Mesothelial cell of epicardium (in vitro differentiated cells): Measurements from ENCODE around the gene SPAG6. TPM values are rescaled to one million over a fixed set of nuclear protein-coding genes. Genes with fewer than 3 reads are reported as not detected.
"Not testable (repeated sequence)": the region's sequence is repeated elsewhere in the genome, so short reads cannot be mapped to it uniquely, and the experiment has no call there.

ENCODE experiments used
- DNase-seq, 2 experiments: peaks; one replicate each; pipeline ENCODE4 v3.0.0; 2021; ENCODE audit warnings: low spot score in 2 of 2; ENCODE audit not compliant: unreplicated experiment in 2 of 2
- H3K27ac Mint-ChIP-seq: 2 replicates; pipeline ENCODE4 v1.8.0; 2021; ENCODE audit warnings: mixed read lengths
- H3K27me3 Mint-ChIP-seq: 2 replicates; pipeline ENCODE4 v1.8.0; 2021; ENCODE audit warnings: low read depth, mixed read lengths
- H3K36me3 Mint-ChIP-seq: 2 replicates; pipeline ENCODE4 v1.8.0; 2021; ENCODE audit warnings: mixed read lengths
- H3K4me1 Mint-ChIP-seq: 2 replicates; pipeline ENCODE4 v1.8.0; 2021; ENCODE audit warnings: mixed read lengths
- H3K4me3 Mint-ChIP-seq: 2 replicates; pipeline ENCODE4 v1.8.0; 2021; ENCODE audit warnings: mild to moderate bottlenecking, moderate library complexity, mixed read lengths
- H3K9me3 Mint-ChIP-seq: 2 replicates; pipeline ENCODE4 v1.8.0; 2021; ENCODE audit warnings: mixed read lengths
- total RNA-seq: library from RNA; stranded (reverse); gene quantifications from 3 replicates; pipeline ENCODE4 v1.2.1, GENCODE V29; 2021
- TF ChIP-seq, protein P1 (sequence below): fragments of 200-600 bp; sonication (generic); IDR thresholded peaks from one replicate; pipeline ENCODE4 v1.5.0; 2021; ENCODE audit warnings: antibody characterized with exemption; ENCODE audit not compliant: unreplicated experiment

SPAG6 gene
- total RNA-seq, 1 donor from 2014 or later: 0.16 TPM

DNA sequence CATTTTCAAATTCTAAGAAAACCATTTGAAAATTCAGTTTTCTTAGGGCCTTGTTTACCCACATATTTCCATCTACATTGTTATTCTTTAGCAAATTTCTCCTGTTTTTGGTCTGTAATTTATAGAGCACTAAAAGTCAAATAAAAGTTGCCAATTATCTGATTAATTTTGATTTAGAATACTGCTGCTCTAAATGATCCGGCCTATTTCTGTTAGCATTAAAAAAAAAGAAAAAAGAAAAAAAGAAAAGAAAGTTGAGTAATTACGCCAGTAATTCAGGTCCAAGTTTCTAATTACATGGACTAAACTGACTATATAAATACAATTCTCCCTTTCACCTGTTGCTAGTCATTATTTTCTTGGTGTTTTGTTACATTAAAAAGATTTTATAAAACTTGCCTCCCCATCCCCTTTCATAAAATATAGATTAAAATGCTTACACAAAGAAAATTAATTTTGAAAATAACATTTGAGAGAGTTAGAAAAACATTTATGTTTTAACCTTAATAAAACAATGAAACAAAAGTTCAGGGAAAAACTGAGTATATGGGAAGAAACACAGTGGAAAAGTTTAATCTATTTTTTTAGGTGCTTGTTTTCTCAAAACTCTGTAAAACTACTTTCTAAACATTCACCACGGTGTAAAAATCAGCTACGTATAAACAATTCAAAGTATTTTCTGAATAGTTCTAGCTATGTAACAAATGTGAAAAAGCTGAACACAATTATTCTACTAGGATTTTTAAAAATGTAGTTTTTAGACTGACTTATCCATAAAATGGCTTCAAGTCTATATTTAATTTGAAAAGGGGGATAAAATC lies 35.9 kb upstream of the SPAG6 start:
- no peaks in the 10 kb centered on the region for H3K4me1 Mint-ChIP-seq
- peaks cover 11% of the 10 kb centered on the region for H3K27me3 Mint-ChIP-seq
- no peak for DNase-seq
- H3K27ac Mint-ChIP-seq: no peak overlapping the region
- no peak overlapping the region for H3K4me3 Mint-ChIP-seq
- TF ChIP-seq, protein P1, sequence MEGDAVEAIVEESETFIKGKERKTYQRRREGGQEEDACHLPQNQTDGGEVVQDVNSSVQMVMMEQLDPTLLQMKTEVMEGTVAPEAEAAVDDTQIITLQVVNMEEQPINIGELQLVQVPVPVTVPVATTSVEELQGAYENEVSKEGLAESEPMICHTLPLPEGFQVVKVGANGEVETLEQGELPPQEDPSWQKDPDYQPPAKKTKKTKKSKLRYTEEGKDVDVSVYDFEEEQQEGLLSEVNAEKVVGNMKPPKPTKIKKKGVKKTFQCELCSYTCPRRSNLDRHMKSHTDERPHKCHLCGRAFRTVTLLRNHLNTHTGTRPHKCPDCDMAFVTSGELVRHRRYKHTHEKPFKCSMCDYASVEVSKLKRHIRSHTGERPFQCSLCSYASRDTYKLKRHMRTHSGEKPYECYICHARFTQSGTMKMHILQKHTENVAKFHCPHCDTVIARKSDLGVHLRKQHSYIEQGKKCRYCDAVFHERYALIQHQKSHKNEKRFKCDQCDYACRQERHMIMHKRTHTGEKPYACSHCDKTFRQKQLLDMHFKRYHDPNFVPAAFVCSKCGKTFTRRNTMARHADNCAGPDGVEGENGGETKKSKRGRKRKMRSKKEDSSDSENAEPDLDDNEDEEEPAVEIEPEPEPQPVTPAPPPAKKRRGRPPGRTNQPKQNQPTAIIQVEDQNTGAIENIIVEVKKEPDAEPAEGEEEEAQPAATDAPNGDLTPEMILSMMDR: no peak
- no peaks in the 10 kb centered on the region for H3K36me3 Mint-ChIP-seq
- no peaks in the 10 kb centered on the region for H3K9me3 Mint-ChIP-seq

GRCh38 chr10:22310012-22310411 lies 35.3 kb upstream of the SPAG6 start:
- H3K4me1 Mint-ChIP-seq, H3K4me3 Mint-ChIP-seq, H3K9me3 Mint-ChIP-seq, H3K27ac Mint-ChIP-seq, H3K36me3 Mint-ChIP-seq, DNase-seq: not testable (repeated sequence)
- peaks cover 13% of the 10 kb centered on the region for H3K27me3 Mint-ChIP-seq

DNA sequence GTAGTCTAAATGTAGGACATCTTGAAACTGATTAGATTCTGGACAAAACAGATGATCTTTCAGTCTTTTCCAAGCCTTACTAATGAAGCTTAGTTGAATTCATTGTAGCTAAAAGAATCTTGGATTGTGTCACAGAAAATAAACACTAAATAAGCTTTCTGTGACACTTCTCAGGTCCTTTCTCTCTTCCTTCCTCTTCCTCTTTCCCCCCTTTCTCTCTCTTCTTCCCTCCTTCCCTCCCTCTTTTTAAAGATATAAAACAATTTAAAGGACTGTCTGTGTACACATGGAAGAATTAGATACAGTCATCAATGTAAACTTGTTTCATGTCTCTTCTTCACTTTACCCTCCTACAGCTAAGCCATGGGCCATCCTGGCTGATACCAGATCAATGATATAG lies 34.4 kb upstream of the SPAG6 start:
- no peak for DNase-seq
- Mint-ChIP-seq H3K9me3 (no peaks in the 10 kb centered on the region), H3K36me3 (no peaks in the 10 kb centered on the region), H3K4me1 (peaks cover 12% of the 10 kb centered on the region), H3K27me3 (peaks cover 13% of the 10 kb centered on the region), H3K27ac (no peak overlapping the region), H3K4me3 (no peak overlapping the region)
- TF ChIP-seq, protein P1: no peak

DNA sequence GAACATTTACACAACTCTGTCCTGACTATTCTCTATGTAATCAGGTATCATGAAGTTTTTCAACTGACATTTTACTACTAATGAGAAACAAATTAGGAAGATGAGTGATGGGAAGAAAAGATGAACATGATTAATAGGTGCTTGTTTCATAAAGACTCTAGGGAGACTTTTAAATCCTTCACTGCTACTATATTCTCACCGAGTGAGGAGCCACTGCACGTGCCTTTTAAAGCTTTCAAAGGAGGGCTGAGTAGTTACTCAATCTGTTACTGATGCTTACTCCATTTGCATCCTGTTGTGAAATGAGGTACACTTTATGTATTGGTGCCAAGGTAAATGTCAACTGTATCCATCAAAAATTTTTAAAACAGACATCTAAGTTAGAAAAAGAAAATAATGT lies 30.4 kb upstream of the SPAG6 start:
- no peak for DNase-seq
- Mint-ChIP-seq H3K27ac (no peak overlapping the region), H3K4me1 (peaks cover 36% of the 10 kb centered on the region), H3K36me3 (no peaks in the 10 kb centered on the region), H3K27me3 (peaks cover 24% of the 10 kb centered on the region), H3K4me3 (peak overlapping the region; percentile 85), H3K9me3 (no peaks in the 10 kb centered on the region)
- TF ChIP-seq, protein P1: no peak

DNA sequence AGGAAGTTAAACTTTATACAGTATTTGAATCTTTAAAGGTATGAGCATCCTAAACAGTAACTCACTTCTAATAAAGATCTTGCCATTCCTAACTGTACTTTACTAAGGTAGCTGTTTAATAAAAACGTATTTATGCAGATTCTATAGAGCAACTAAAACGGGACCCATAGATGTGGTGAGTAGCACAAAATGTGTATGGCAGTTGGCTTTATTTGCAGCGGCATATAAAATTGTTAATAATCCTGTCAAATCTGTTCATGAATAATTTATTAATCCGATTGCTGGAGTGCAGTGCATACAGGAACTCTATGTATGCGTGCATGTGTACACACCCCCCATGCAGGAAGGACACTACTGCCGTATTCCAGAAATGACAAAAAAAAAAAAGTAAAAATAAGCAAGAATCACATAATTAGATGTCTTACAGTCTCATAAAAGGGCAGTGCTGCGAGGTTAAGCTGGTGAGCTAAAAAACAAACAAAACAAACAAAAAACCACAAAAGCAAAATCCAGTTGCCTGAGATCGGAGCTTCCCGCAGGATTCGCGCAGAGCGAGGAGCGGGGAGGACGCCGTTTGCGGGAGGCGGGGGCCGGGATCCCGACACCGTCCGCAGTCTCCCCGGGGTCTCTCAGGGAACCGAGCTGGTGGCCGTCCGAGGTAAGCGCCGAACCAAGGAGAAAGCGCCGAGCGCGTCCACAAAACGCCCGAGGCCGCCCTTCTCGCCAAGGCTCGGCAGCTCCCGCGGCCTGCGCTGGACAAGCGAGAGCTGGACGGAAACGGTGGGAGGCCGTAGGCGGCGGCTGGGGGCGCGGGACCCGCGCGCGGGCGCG lies 29.6 kb upstream of the SPAG6 start:
- Mint-ChIP-seq H3K27ac (peak overlapping the region; percentile 87), H3K27me3 (peaks cover 26% of the 10 kb centered on the region), H3K4me1 (peaks cover 40% of the 10 kb centered on the region), H3K36me3 (no peaks in the 10 kb centered on the region), H3K4me3 (peak overlapping the region; percentile 85), H3K9me3 (no peaks in the 10 kb centered on the region)
- DNase-seq: no peak
- TF ChIP-seq, protein P1: no peak
